HepG2 (cell line): ENCODE results near the gene CIROP. TPM values are rescaled to one million over a fixed set of nuclear protein-coding genes. Genes with fewer than 3 reads are reported as not detected.

Experiments used
- CREM ChIP-seq, 2 experiments: sonication (generic) in 1 of 2; formaldehyde crosslinking in 1 of 2; IDR thresholded peaks; 2 replicates each; pipeline versions ENCODE4 v1.4.0 to v1.6.1; 2016 to 2020; ENCODE audit warnings: antibody characterized with exemption in 1 of 2, mild to moderate bottlenecking in 1 of 2, missing genetic modification reagents in 1 of 2
- ETS1 ChIP-seq: sonication (generic); formaldehyde crosslinking; IDR thresholded peaks from 2 replicates; pipeline ENCODE4 v1.4.0; 2020; ENCODE audit warnings: missing genetic modification reagents
- FOXA1 ChIP-seq, 2 experiments: fragments of 450-650 bp in 1 of 2; sonication (generic) in 1 of 2; formaldehyde crosslinking in 1 of 2; IDR thresholded peaks; 2 replicates each; pipeline versions ENCODE4 v1.4.0 to v1.6.1; 2016 to 2020; ENCODE audit warnings: missing genetic modification reagents in 1 of 2
- GMEB1 ChIP-seq: sonication (generic); formaldehyde crosslinking; IDR thresholded peaks from 2 replicates; pipeline ENCODE4 v1.5.1; 2020; ENCODE audit warnings: missing genetic modification reagents, mild to moderate bottlenecking, borderline replicate concordance
- HBP1 ChIP-seq: IDR thresholded peaks from 2 replicates; pipeline ENCODE4 v1.6.1; 2016; ENCODE audit warnings: low read depth, control low read depth
- HNRNPH1 ChIP-seq: fragments of 200-400 bp; formaldehyde crosslinking; optimal IDR thresholded peaks from 2 replicates; pipeline ENCODE3; 2017; ENCODE audit warnings: mild to moderate bottlenecking, low read depth, low read length
- HNRNPLL ChIP-seq: fragments of 200-400 bp; formaldehyde crosslinking; IDR thresholded peaks from 2 replicates; pipeline ENCODE4 v1.6.1; 2017; ENCODE audit warnings: mild to moderate bottlenecking, low read depth, low read length; ENCODE audit not compliant: poor library complexity, severe bottlenecking
- HOXD1 ChIP-seq: sonication (generic); formaldehyde crosslinking; IDR thresholded peaks from 2 replicates; pipeline ENCODE4 v1.5.0; 2020; ENCODE audit warnings: missing genetic modification reagents
- JUN ChIP-seq: sonication (generic); formaldehyde crosslinking; IDR thresholded peaks from 2 replicates; pipeline ENCODE4 v1.4.0; 2020; ENCODE audit warnings: mild to moderate bottlenecking, missing genetic modification reagents
- KDM2A ChIP-seq: sonication (generic); formaldehyde crosslinking; IDR thresholded peaks from 2 replicates; pipeline ENCODE4 v1.4.0; 2020; ENCODE audit warnings: low read depth, missing genetic modification reagents, borderline replicate concordance
- MAFK ChIP-seq, 2 experiments: IDR thresholded peaks in 1 of 2; conservative IDR thresholded peaks in 1 of 2; 2 replicates each; pipeline ENCODE4 v1.6.1; 2011; ENCODE audit warnings: improper control_type of control experiment in 2 of 2, low read length in 2 of 2
- NFE2L2 ChIP-seq: fragments of 150-350 bp; IDR thresholded peaks from 2 replicates; pipeline ENCODE4 v1.6.1; 2014; ENCODE audit warnings: low read length
- SETDB1 ChIP-seq: sonication (generic); formaldehyde crosslinking; IDR thresholded peaks from 2 replicates; pipeline ENCODE4 v1.5.1; 2020; ENCODE audit warnings: missing genetic modification reagents, mild to moderate bottlenecking, borderline replicate concordance
- SSRP1 ChIP-seq: IDR thresholded peaks from 2 replicates; pipeline ENCODE4 v1.6.1; 2016; ENCODE audit warnings: control low read depth
- TMF1 ChIP-seq: sonication (generic); formaldehyde crosslinking; IDR thresholded peaks from 2 replicates; pipeline ENCODE4 v1.8.1; 2022; ENCODE audit warnings: low read depth, missing genetic modification reagents
- ZBTB14 ChIP-seq: sonication (generic); formaldehyde crosslinking; IDR thresholded peaks from 2 replicates; pipeline ENCODE4 v1.4.0; 2020; ENCODE audit warnings: missing genetic modification reagents
- ZBTB8A ChIP-seq: sonication (generic); formaldehyde crosslinking; IDR thresholded peaks from 2 replicates; pipeline ENCODE4 v1.4.0; 2020; ENCODE audit warnings: mild to moderate bottlenecking, low read depth, missing genetic modification reagents, borderline replicate concordance
- ZFP36L1 ChIP-seq: sonication (generic); formaldehyde crosslinking; IDR thresholded peaks from 2 replicates; pipeline ENCODE4 v1.8.0; 2022; ENCODE audit warnings: mild to moderate bottlenecking, missing genetic modification reagents, moderate library complexity
- ZNF180 ChIP-seq: sonication (generic); formaldehyde crosslinking; IDR thresholded peaks from 2 replicates; pipeline ENCODE4 v1.4.0; 2020; ENCODE audit warnings: low read depth, missing genetic modification reagents, borderline replicate concordance
- ZNF30 ChIP-seq: sonication (generic); formaldehyde crosslinking; IDR thresholded peaks from 2 replicates; pipeline ENCODE4 v1.5.0; 2020; ENCODE audit warnings: mild to moderate bottlenecking, missing genetic modification reagents
- ZNF530 ChIP-seq: sonication (generic); formaldehyde crosslinking; IDR thresholded peaks from 2 replicates; pipeline ENCODE4 v1.5.0; 2020; ENCODE audit warnings: low read depth, mild to moderate bottlenecking, missing genetic modification reagents
- ZNF746 ChIP-seq: sonication (generic); formaldehyde crosslinking; IDR thresholded peaks from 2 replicates; pipeline ENCODE4 v1.8.0; 2022; ENCODE audit warnings: mild to moderate bottlenecking, missing genetic modification reagents
- ZNF816 ChIP-seq: sonication (generic); formaldehyde crosslinking; IDR thresholded peaks from 2 replicates; pipeline ENCODE4 v1.8.0; 2022; ENCODE audit warnings: missing genetic modification reagents, mild to moderate bottlenecking, borderline replicate concordance
- polyA plus RNA-seq, 8 experiments: library from polyadenylated mRNA; depleted of rRNA in 3 of 8; stranded (reverse) in 7 of 8; unstranded in 1 of 8; fragments of >200 nt; fragmentation: Illumina TruSeq in 4 of 8; extraction: Trizol in 4 of 8; gene quantifications; 2 replicates each; pipeline versions ENCODE4 v1.2.1 to v1.2.3, GENCODE V29; 2011 to 2016; ENCODE audit warnings: low read depth in 4 of 8, missing spikeins in 1 of 8, mixed read lengths in 1 of 8; ENCODE audit not compliant: insufficient read depth in 1 of 8
- total RNA-seq, 5 experiments: library from RNA; depleted of rRNA; stranded (reverse); fragments of >200 nt; fragmentation: Illumina TruSeq; extraction: Trizol; gene quantifications; 2 replicates each; pipeline ENCODE4 v1.2.3, GENCODE V29; 2016; ENCODE audit warnings: low read depth in 1 of 5

Gene CIROP
- total and polyA plus RNA-seq, 2 of the 13 experiments (the other 11 are each of a cell fraction or from before 2014, with no cell fraction given): 0.07 TPM; not detected in 1

GRCh38 chr14:23120541-23121251 is 15.9 kb upstream of the CIROP start (continued):
- no peak for TF ChIP-seq ZBTB14 (CRISPR knock-in tag)
- no peak for TF ChIP-seq TMF1 (CRISPR knock-in tag)
- TF ChIP-seq ZNF530 (CRISPR knock-in tag): no peak
- no peak for TF ChIP-seq CREM (IDR thresholded peaks at IDR 0.05)
- TF ChIP-seq CREM (CRISPR knock-in tag; IDR thresholded peaks at IDR 0.05): no peak
- no peak for TF ChIP-seq ZNF30 (CRISPR knock-in tag)
- peak; percentile 33 for TF ChIP-seq HNRNPLL
- TF ChIP-seq ETS1: no peak
- TF ChIP-seq FOXA1 (IDR thresholded peaks at IDR 0.05): no peak
- TF ChIP-seq FOXA1 (CRISPR knock-in tag; IDR thresholded peaks at IDR 0.05): peak; percentile 72
- peak; percentile 21; the same call in 1 of the 2 replicates for TF ChIP-seq NFE2L2
- TF ChIP-seq JUN (CRISPR knock-in tag): no peak
- no peak; the same call in 1 of the 2 replicates for TF ChIP-seq ZBTB8A (CRISPR knock-in tag)
- no peak for TF ChIP-seq ZFP36L1 (CRISPR knock-in tag)
- TF ChIP-seq ZNF816 (CRISPR knock-in tag): no peak
- no peak for TF ChIP-seq ZNF180
- TF ChIP-seq GMEB1: peak; percentile 65; the same call in 1 of the 2 replicates
- no peak for TF ChIP-seq HOXD1 (CRISPR knock-in tag)
- TF ChIP-seq ZNF746 (CRISPR knock-in tag): no peak
- no peak for TF ChIP-seq HBP1 (CRISPR knock-in tag)
- no peak for TF ChIP-seq MAFK (conservative IDR thresholded peaks at IDR 0.05 in 1 of 2, IDR thresholded peaks at IDR 0.05 in 1 of 2; ENCODE audit: low read length in 2 of 2)
- TF ChIP-seq KDM2A (CRISPR knock-in tag): peak; percentile 99
- TF ChIP-seq SETDB1 (CRISPR knock-in tag): no peak
- no peak for TF ChIP-seq SSRP1 (CRISPR knock-in tag)
- TF ChIP-seq HNRNPH1: no peak
